Upper lobe of right lung (tissue), 1 donor: ENCODE measurements around the gene SUN2. TPM values are rescaled to one million over a fixed set of nuclear protein-coding genes. Genes with fewer than 3 reads are reported as not detected.
A peak's percentile ranks its signal among the peaks of the same experiment; 100 is the strongest.

Experiments
- ATAC-seq: fragments of 200-7000 bp; cut with Tn5 transposase; one replicate; pipeline ENCODE4 v1.9.1; 2020; ENCODE audit warnings: mild to moderate bottlenecking, moderate library complexity
- DNase-seq: peaks from one replicate; pipeline ENCODE4 v3.0.0-alpha.2; 2020
- H3K27ac ChIP-seq: fragments of 200-600 bp; one replicate; pipeline ENCODE4 v1.8.0; 2022
- H3K27me3 ChIP-seq: fragments of 200-600 bp; one replicate; pipeline ENCODE4 v1.8.0; 2022; ENCODE audit warnings: mild to moderate bottlenecking
- H3K36me3 ChIP-seq: fragments of 200-600 bp; one replicate; pipeline ENCODE4 v1.8.0; 2022
- H3K4me1 ChIP-seq: fragments of 200-600 bp; one replicate; pipeline ENCODE4 v1.8.0; 2022
- H3K4me3 ChIP-seq: fragments of 200-600 bp; one replicate; pipeline ENCODE4 v1.8.0; 2022; ENCODE audit warnings: mild to moderate bottlenecking
- H3K9me3 ChIP-seq: fragments of 200-600 bp; one replicate; pipeline ENCODE4 v1.8.0; 2022
- CTCF ChIP-seq: fragments of 200-600 bp; IDR thresholded peaks from one replicate; pipeline ENCODE4 v1.8.0; 2022; ENCODE audit warnings: antibody characterized with exemption
- intact Hi-C: fragments of 100-400 bp; cut with DNase I; formaldehyde crosslinking; loops from one replicate; pipeline ENCODE4 v1.11.0; 2022
- total RNA-seq: library from RNA; stranded (reverse); fragmentation: NEBNext Ultra II Directional; extraction: Animal tissue kit (Norgen Biotek cat#: 25700); gene quantifications from one replicate; pipeline ENCODE4 v1.2.1, GENCODE V29; 2021
- donor health status: DM: no; HTN: yes; CAD: no; lungs with severe emphysema.

The SUN2 gene
- total RNA-seq, 1 donor from 2014 or later: 242 TPM

GRCh38 chr22:38770257-38770949, 14.6 kb upstream of the SUN2 start:
- H3K9me3 ChIP-seq: no peaks in the 10 kb centered on the region
- no peak overlapping the region for H3K4me3 ChIP-seq
- no peak overlapping the region for H3K27ac ChIP-seq
- H3K4me1 ChIP-seq: no peaks in the 10 kb centered on the region
- H3K27me3 ChIP-seq: no peaks in the 10 kb centered on the region
- TF ChIP-seq CTCF: no peak
- no peak for ATAC-seq
- DNase-seq: no peak
- intact Hi-C loops: no loop called here
- H3K36me3 ChIP-seq: no peaks in the 10 kb centered on the region

GRCh38 chr22:38768036-38768435, 12.2 kb upstream of the SUN2 start:
- Histone ChIP-seq H3K27ac (no peak overlapping the region), H3K36me3 (no peaks in the 10 kb centered on the region), H3K27me3 (no peaks in the 10 kb centered on the region), H3K9me3 (no peaks in the 10 kb centered on the region), H3K4me3 (no peak overlapping the region), H3K4me1 (no peaks in the 10 kb centered on the region)
- DNase-seq (no peak), ATAC-seq (no peak)
- TF ChIP-seq CTCF: no peak
- intact Hi-C loops: no loop called here

GRCh38 chr22:38767313-38767712, 11.5 kb upstream of the SUN2 start:
- Histone ChIP-seq H3K4me1 (no peaks in the 10 kb centered on the region), H3K27me3 (no peaks in the 10 kb centered on the region), H3K4me3 (no peak overlapping the region), H3K9me3 (no peaks in the 10 kb centered on the region), H3K27ac (no peak overlapping the region), H3K36me3 (no peaks in the 10 kb centered on the region)
- ATAC-seq (no peak), DNase-seq (no peak)
- intact Hi-C loops: no loop called here
- no peak for TF ChIP-seq CTCF

GRCh38 chr22:38766076-38766777, 10.4 kb upstream of the SUN2 start:
- Histone ChIP-seq H3K27ac (no peak overlapping the region), H3K9me3 (no peaks in the 10 kb centered on the region), H3K4me1 (no peaks in the 10 kb centered on the region), H3K27me3 (no peaks in the 10 kb centered on the region), H3K36me3 (no peaks in the 10 kb centered on the region), H3K4me3 (no peak overlapping the region)
- intact Hi-C loops: no loop called here
- TF ChIP-seq CTCF: peak; percentile 77
- ATAC-seq (peak; percentile 62), DNase-seq (no peak)

GRCh38 chr22:38762551-38762983, 6.8 kb upstream of the SUN2 start:
- no peaks in the 10 kb centered on the region for H3K27me3 ChIP-seq
- H3K9me3 ChIP-seq: no peaks in the 10 kb centered on the region
- ATAC-seq (no peak), DNase-seq (no peak)
- no peaks in the 10 kb centered on the region for H3K36me3 ChIP-seq
- H3K4me3 ChIP-seq: no peak overlapping the region
- TF ChIP-seq CTCF: no peak
- intact Hi-C loops: no loop called here
- H3K4me1 ChIP-seq: no peaks in the 10 kb centered on the region
- H3K27ac ChIP-seq: no peak overlapping the region
